Daoy (cell line): ENCODE measurements around the gene HSPA1L. TPM values are rescaled to one million over a fixed set of nuclear protein-coding genes. Genes with fewer than 3 reads are reported as not detected.
"Not testable (repeated sequence)": the region's sequence is repeated elsewhere in the genome, so short reads cannot be mapped to it uniquely, and the experiment has no call there.

Experiments
- DNase-seq: peaks from one replicate; pipeline ENCODE4 v3.0.0-alpha.2; 2015; ENCODE audit warnings: low read depth
- total RNA-seq: library from RNA; depleted of rRNA; stranded (reverse); fragments of >200 nt; shearing (Covaris generic); gene quantifications from 2 replicates; pipeline ENCODE4 v1.2.3, GENCODE V29; 2014

HSPA1L gene
- total RNA-seq, 1 experiment from 2014 or later = 0.80 TPM

GRCh38 chr6:31836474-31837368 lies 21.6 kb upstream of the HSPA1L start:
- no peak for DNase-seq

- no peak for DNase-seq
Observed at GRCh38 chr6:31836047-31836473, 21.0 kb upstream of the HSPA1L start.

GRCh38 chr6:31834367-31835250 lies 19.5 kb upstream of the HSPA1L start:
- DNase-seq = peak; percentile 90

GRCh38 chr6:31831350-31832215 lies 16.5 kb upstream of the HSPA1L start:
- DNase-seq = no peak

- DNase-seq = no peak
Observed at GRCh38 chr6:31830886-31831335, 15.8 kb upstream of the HSPA1L start.

- DNase-seq = peak; percentile 36
Observed at GRCh38 chr6:31829633-31830283, 14.7 kb upstream of the HSPA1L start.

GRCh38 chr6:31827286-31828079 lies 12.4 kb upstream of the HSPA1L start, which contains the start of gene HSPA1B:
Gene HSPA1B, plus strand, starts transcription at chr6:31827738. Its CDS starts 213 bp downstream, at chr6:31827951.
- DNase-seq = peak; percentile 100

GRCh38 chr6:31826793-31827285 lies 11.8 kb upstream of the HSPA1L start:
- peak; percentile 88 for DNase-seq

- DNase-seq = no peak
Observed at GRCh38 chr6:31825553-31825952, 10.5 kb upstream of the HSPA1L start.

GRCh38 chr6:31823592-31824196 lies 8.6 kb upstream of the HSPA1L start:
- not testable (repeated sequence) for DNase-seq

GRCh38 chr6:31822036-31822821 lies 7.1 kb upstream of the HSPA1L start:
- peak; percentile 84 for DNase-seq

- DNase-seq = peak; percentile 75
Observed at GRCh38 chr6:31821301-31822035, 6.4 kb upstream of the HSPA1L start.

- DNase-seq = not testable (repeated sequence)
Observed at GRCh38 chr6:31820399-31820798, 5.3 kb upstream of the HSPA1L start.

- DNase-seq = no peak
Observed at GRCh38 chr6:31819871-31820299, 4.8 kb upstream of the HSPA1L start.

GRCh38 chr6:31817929-31818511 lies 2.9 kb upstream of the HSPA1L start:
- not testable (repeated sequence) for DNase-seq

GRCh38 chr6:31817133-31817928 lies 2.2 kb upstream of the HSPA1L start:
- not testable (repeated sequence) for DNase-seq

- peak; percentile 99 for DNase-seq
Observed at GRCh38 chr6:31814677-31815024, 432 bp downstream of the HSPA1L start.
